22Rv1 (cell line): Measurements from ENCODE around the gene PNPLA5.

ENCODE experiments used
- CTCF ChIP-seq: fragments of 450-650 bp; IDR thresholded peaks from 2 replicates; pipeline ENCODE4 v1.5.1; 2017; ENCODE audit warnings: mild to moderate bottlenecking
- ZFX ChIP-seq: fragments of 450-650 bp; IDR thresholded peaks from 2 replicates; pipeline ENCODE4 v1.6.1; 2017; ENCODE audit warnings: antibody characterized with exemption, borderline replicate concordance

GRCh38 chr22:43890901-43891331 is 897 bp downstream of the PNPLA5 start:
- TF ChIP-seq CTCF, result no peak
- TF ChIP-seq ZFX, result no peak
